8988T (cell line): Measurements from ENCODE around the gene PIM1.
"Not testable (repeated sequence)": the region's sequence is repeated elsewhere in the genome, so short reads cannot be mapped to it uniquely, and the experiment has no call there.

Source experiments
- DNase-seq: peaks from one replicate; pipeline ENCODE4 v3.0.0; 2011

Gene PIM1

GRCh38 chr6:37169496-37170272, at the start of gene PIM1:
Gene PIM1 (plus strand): TSS chr6:37170152. CDS start chr6:37170576, 424 bp downstream.
- DNase-seq, result peak; percentile 90

DNA sequence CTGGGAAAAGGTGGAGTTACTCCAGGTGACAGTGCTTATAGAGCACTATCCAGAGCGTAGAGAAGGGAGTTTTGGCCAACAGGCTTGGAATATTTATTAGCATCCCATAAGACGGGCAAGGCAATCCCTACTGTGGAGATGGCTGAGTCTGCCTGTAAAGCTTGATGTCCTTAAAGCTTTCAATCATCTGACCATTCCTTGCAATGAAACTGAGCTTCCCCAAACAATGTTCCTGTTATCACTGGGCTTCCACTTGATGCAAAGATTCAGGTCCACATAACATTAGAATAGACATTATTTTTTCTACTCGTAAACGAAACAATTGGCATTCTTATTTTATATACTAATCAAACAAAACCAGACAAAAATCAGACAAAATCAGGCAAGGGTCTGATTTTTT, 48.4 kb upstream of the PIM1 start:
- no peak for DNase-seq

- DNase-seq, result no peak
These were observed 47.1 kb upstream of the PIM1 start for GRCh38 chr6:37122861-37123260.

DNA sequence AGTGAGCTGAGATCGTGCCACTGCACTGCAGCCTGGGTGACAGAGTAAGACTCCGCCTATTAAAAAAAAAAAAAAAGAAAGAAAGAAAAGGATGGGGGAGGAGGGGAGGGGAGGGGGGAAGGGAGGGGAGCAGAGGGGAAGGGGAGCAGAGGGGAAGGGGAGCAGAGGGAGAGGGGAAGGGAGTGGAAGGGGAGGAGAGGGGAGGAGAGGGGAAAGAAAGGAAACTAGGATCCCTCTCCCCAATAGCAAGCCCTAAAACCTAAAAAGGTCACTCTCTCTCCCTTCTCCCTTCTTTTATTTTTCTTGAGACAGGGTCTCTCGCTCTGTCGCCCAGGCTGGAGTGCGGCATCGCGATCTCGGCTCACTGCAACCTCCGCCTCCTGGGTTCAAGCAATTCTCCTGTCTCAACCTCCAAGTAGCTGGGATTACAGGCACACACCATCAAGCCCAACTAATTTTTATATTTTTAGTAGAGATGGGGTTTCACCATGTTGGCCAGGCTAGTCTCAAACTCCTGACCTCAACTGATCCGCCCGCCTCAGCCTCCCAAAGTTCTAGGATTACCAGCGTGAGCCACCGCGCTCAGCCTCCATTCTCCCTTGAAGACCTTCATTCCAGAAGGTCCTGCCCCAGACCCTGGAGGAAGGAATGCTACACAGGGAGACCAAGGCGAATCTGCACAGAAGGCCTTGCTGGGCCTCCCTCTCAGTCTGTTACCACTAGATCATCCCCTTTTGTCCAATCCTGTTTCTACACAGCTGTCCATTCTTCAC, 45.8 kb upstream of the PIM1 start:
- no peak for DNase-seq

GRCh38 chr6:37125774-37126492, 44.0 kb upstream of the PIM1 start:
- DNase-seq, result no peak

DNA sequence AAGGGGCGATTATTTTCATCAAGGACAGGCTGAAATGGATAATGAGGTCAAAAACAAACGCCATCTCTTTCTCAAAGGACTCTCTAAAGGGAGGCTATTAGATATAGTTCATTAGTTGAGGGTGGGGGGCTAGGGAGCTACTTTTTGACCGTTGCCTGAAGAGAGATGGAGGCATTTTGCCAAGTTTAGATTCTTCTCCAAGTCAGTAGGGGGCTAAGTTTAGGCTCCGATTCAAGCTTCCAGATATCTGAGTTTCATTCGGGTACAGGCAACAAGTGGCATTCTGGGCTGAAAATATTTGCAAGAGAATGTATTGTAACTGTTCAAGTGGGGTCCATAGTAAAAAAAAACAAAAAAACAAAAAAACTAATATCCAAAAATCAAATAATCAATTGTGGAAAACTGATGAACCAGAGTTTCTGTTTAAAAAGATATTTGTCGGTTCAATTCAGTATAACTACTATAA, 43.4 kb upstream of the PIM1 start:
- no peak for DNase-seq

DNA sequence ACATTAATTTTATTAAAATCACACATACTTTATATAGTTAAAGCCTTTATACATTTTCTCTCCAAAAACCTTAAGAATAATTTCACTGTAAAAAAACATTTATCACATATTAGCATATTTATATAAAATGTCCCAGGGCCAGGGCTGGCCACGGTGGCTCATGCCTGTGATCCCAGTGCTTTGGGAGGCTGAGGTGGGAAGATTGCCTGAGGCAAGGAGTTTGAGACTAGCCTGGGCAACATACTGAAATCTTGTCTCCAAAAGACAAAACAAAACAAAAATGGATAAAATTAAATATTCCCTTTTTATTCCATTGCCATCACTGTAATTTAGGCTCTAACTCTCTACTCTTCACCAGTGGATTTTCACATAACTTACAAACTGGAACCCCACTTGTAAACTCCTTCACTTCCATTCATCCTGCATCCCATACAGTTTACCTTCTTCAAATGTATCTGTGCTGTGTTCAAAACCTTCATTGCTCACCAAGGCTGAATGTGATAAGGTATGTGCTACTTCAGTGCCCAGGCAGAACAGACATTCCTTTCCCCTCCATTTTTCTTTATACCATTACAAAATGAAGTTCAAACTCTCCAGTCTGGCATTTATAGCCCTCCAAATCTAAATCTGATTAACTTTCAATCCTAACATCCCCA, 42.9 kb upstream of the PIM1 start:
- DNase-seq, result no peak

GRCh38 chr6:37127961-37128862, 41.7 kb upstream of the PIM1 start:
- DNase-seq, result no peak

DNA sequence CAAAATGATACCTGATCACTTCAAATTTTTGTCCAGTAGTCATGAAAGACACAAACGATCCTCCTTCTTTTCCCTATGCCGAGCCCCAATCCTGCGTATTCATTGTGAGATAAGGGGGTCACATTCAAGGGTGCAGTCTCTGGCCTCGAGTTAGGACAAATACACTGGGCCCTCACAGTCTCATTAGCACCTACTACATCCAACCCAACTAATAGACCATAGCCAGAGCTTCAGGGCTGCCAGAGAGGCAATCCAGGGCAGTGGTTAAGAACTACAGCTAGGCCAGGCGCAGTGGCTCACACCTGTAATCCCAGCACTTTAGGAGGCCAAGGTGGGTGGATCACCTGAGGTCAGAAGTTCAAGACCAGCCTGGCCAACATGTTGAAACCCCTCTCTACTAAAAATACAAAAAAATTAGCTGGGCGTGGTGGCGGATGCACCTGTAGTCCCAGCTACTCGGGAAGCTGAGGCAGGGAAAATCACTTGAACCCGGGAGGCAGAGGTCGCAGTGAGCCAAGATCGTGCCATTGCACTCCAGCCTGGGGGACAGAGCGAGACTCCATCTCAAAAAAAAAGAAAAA, 41.0 kb upstream of the PIM1 start:
- DNase-seq, result not testable (repeated sequence)

DNA sequence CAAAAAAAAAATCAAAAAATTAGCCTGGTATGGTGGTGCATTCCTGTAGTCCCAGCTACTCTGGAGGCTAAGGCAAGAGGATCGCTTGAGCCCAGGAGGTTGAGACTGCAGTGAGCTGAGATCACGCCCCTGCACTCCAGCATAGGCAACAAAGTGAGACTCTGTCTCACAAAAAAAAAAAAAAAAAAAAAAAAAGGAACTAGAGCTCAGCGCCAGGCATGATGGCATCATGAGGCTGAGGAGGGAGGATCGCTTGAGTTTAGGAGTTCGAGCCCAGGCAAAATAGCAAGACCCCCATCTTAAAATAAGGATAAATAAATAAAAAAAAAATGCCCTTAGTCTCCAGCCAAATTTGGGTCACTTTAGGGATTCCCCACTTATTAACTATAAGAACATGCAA, 40.4 kb upstream of the PIM1 start:
- DNase-seq, result no peak

GRCh38 chr6:37130704-37131103, 39.2 kb upstream of the PIM1 start:
- DNase-seq, result no peak

- no peak for DNase-seq
These were observed 38.6 kb upstream of the PIM1 start for GRCh38 chr6:37131104-37131959.

GRCh38 chr6:37131960-37132253, 38.0 kb upstream of the PIM1 start:
- DNase-seq, result no peak

DNA sequence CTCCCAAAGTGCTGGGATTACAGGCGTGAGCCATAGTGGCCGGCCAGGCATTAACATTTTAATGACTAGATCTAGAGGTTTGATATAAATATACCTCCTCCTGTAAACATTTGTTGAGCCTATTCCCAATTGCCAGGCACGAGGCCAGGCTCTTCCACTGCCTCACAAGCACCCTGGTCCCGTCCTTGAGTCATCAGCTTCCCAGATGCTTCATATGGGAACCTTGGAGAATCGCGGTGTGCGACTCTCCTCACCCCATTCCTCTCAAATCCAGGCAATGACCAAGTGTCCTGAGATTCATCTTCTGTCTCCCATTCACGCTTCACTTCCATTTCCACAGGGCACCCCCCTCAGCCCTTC, 35.9 kb upstream of the PIM1 start:
- peak; percentile 39 for DNase-seq

DNA sequence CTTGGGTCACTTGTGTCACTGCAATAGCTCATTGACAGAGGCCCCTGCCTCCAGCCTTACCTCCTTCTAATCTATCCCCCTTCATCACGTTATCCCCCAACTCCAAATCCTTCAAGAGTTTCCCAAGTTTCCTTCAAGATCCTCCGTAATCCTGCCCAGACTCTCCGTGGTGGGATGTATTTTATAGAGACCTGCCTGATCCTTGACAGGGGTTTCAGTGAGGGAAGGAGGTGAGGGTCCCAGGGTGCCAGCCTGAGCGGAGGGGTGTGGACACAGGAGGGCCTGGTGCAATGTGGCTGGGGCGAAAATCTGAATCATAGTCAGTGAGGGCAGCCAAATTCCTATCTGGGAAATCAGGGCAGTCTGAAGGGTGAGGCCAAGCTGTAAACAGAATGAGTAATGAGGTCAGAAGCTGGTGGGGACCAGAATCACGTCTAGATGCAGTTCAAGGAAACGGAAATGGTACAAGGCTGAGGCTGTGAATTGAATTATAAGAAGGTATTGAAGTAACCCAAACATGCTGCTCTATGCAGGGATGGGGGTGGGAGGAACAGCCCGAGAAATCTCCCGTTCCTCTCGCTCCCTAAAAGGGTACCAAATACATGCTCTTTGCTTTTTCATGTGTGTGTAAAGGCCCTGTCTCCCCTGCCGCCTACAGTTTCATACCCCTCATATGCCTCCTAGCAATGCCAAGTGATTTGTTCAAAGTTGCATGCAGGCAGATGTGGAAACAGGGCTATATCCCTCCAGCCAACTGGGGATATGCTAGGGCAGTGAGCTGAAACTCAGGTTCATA, 35.4 kb upstream of the PIM1 start:
- DNase-seq, result peak; percentile 73

DNA sequence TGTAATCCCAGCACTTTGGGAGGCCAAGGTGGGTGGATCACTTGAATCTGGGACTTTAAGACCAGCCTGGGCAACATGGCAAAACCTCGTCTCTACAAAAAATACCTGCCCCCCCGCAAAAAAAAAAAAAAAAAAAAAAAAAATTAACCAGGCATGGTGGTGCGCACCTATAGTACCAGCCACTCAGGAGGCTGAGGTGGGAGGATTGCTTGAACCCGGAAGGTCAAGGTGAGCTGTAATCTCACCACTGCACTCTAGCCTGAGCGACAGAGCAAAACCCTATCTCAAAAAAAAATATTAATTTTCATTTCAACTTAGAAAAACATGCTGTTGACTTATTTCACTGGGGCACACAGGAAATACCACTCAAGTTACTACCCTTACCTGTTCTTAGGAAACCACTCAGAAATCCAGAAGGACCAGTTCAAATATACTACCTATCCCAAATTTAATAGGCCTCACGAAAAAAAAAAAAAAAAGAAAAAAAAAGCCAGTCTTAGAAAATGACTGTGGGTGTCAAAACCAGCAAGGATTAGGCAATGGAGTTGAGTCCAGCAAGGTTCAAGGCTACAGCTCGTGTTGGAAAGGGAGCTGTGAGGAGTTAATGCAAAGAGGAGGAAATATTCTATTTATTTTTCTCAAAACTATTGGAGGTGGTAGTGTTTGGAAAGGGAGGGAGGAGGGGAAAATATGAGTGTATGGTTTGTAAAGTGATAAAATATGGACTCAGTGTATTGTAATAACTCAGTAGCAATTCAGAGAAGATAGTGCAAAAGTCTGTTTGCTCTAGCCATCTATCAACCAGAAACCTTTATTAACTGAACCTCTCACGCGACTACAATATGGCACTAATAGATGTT, 33.9 kb upstream of the PIM1 start:
- no peak for DNase-seq

DNA sequence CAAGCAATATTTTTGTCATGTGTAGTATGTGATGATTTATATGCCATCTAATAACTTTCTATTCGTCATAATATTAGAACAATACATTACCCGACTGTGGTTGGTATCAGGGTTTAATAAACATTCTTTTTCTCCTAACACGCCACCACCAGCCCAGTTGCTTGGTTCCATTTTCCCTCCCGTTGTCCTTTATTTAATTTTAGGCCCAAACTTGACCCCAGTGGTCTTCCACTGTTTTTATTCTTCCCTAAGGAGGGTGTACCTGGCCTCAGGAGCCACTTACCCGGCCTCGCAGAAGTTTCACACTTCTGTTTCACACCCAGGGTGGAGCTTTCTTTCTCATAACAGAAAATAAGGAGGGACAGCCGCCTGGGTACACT, 33.1 kb upstream of the PIM1 start:
- DNase-seq, result no peak

- DNase-seq, result peak; percentile 58
These were observed 32.5 kb upstream of the PIM1 start for GRCh38 chr6:37137201-37138090.
